DND-41 (cell line): ENCODE data around the gene RGP1.
A peak's percentile ranks its signal among the peaks of the same experiment; 100 is the strongest.

ENCODE experiments used
- ATAC-seq: fragments of 200-7000 bp; cut with Tn5 transposase; 3 replicates; pipeline ENCODE4 v1.9.1; 2021; ENCODE audit warnings: low read depth; ENCODE audit not compliant: insufficient read depth
- DNase-seq: peaks from one replicate; pipeline ENCODE4 v3.0.0-alpha.2; 2020
- H2AFZ ChIP-seq: 2 replicates; pipeline ENCODE4 v1.6.0; 2012; ENCODE audit warnings: low read depth, low read length
- H3K27ac ChIP-seq: 2 replicates; pipeline ENCODE4 v1.5.1; 2012; ENCODE audit warnings: low read length, inconsistent platforms
- H3K27me3 ChIP-seq: fragments of 200-600 bp; sonication (generic); 2 replicates; pipeline ENCODE4 v1.6.0; 2012; ENCODE audit warnings: low read length, mild to moderate bottlenecking, inconsistent platforms; ENCODE audit not compliant: insufficient read depth, poor library complexity
- H3K36me3 ChIP-seq: 2 replicates; pipeline ENCODE4 v1.5.1; 2012; ENCODE audit warnings: low read length, inconsistent platforms; ENCODE audit not compliant: insufficient read depth
- H3K4me1 ChIP-seq: 2 replicates; pipeline ENCODE4 v1.5.1; 2012; ENCODE audit warnings: mild to moderate bottlenecking, low read length; ENCODE audit not compliant: insufficient read depth
- H3K4me2 ChIP-seq: 2 replicates; pipeline ENCODE4 v1.6.0; 2012; ENCODE audit warnings: mild to moderate bottlenecking, moderate library complexity, low read length, inconsistent platforms; ENCODE audit not compliant: insufficient read depth
- H3K4me3 ChIP-seq, 2 experiments: fragments of 200-600 bp in 1 of 2; shearing (Covaris generic) in 1 of 2; 2 replicates each; pipeline ENCODE4 v1.5.1; 2012 to 2016; ENCODE audit warnings: inconsistent platforms in 2 of 2, low read length in 2 of 2, mild to moderate bottlenecking in 2 of 2, low read depth in 1 of 2, moderate library complexity in 1 of 2
- H3K79me2 ChIP-seq: 2 replicates; pipeline ENCODE4 v1.6.0; 2012; ENCODE audit warnings: low read length, inconsistent platforms; ENCODE audit not compliant: insufficient read depth
- H3K9ac ChIP-seq: 2 replicates; pipeline ENCODE4 v1.6.0; 2012; ENCODE audit warnings: low read depth, mild to moderate bottlenecking, inconsistent platforms, low read length, moderate library complexity
- H3K9me3 ChIP-seq: 2 replicates; pipeline ENCODE4 v1.5.1; 2012; ENCODE audit warnings: low read length, moderate library complexity, mild to moderate bottlenecking, inconsistent platforms; ENCODE audit not compliant: insufficient read depth, severe bottlenecking
- H4K20me1 ChIP-seq: 2 replicates; pipeline ENCODE4 v1.6.0; 2012; ENCODE audit warnings: low read length; ENCODE audit not compliant: insufficient read depth
- CTCF ChIP-seq: IDR thresholded peaks from 2 replicates; pipeline ENCODE4 v1.5.1; 2012; ENCODE audit warnings: borderline replicate concordance, low read length, moderate library complexity, mild to moderate bottlenecking; ENCODE audit not compliant: poor library complexity, severe bottlenecking; ENCODE audit errors: extremely low read depth
- EZH2 ChIP-seq: IDR thresholded peaks from 3 replicates; pipeline ENCODE4 v1.6.1; 2012; ENCODE audit warnings: borderline replicate concordance, low read depth, mild to moderate bottlenecking, moderate library complexity, low read length, inconsistent platforms; ENCODE audit not compliant: severe bottlenecking

Gene RGP1

GRCh38 chr9:35757892-35758275 is 8.8 kb downstream of the RGP1 start:
- ATAC-seq, result no peak
- Histone ChIP-seq H3K36me3 (peaks cover 7% of the 10 kb centered on the region), H3K79me2 (peaks cover 53% of the 10 kb centered on the region), H3K9me3 (no peaks in the 10 kb centered on the region), H2AFZ (no peak overlapping the region), H4K20me1 (peaks cover 4% of the 10 kb centered on the region; the same call in 1 of the 2 replicates), H3K27me3 (no peaks in the 10 kb centered on the region), H3K4me3 (peak overlapping the region; percentile 69 to 76; a peak in 2 of 4 replicates), H3K4me1 (peaks cover 34% of the 10 kb centered on the region), H3K27ac (no peak overlapping the region; the same call in 1 of the 2 replicates), H3K4me2 (peak overlapping the region; percentile 94), H3K9ac (peak overlapping the region; percentile 83)
- no peak for DNase-seq
- TF ChIP-seq EZH2 (no peak), CTCF (no peak)

- H3K79me2 ChIP-seq, result peaks cover 58% of the 10 kb centered on the region
- no peak overlapping the region for H2AFZ ChIP-seq
- H3K27me3 ChIP-seq, result no peaks in the 10 kb centered on the region
- H3K36me3 ChIP-seq, result peaks cover 3% of the 10 kb centered on the region; the same call in 1 of the 2 replicates
- H3K9me3 ChIP-seq, result no peaks in the 10 kb centered on the region
- peaks cover 4% of the 10 kb centered on the region; the same call in 1 of the 2 replicates for H4K20me1 ChIP-seq
- no peak for DNase-seq
- TF ChIP-seq CTCF (no peak), EZH2 (no peak)
- no peak overlapping the region for H3K9ac ChIP-seq
- peaks cover 34% of the 10 kb centered on the region for H3K4me1 ChIP-seq
- no peak overlapping the region; the same call in 1 of the 2 replicates for H3K27ac ChIP-seq
- H3K4me2 ChIP-seq, result no peak overlapping the region
- no peak for ATAC-seq
- H3K4me3 ChIP-seq, result no peak overlapping the region
These were observed 9.5 kb downstream of the RGP1 start for GRCh38 chr9:35758475-35759050.

- Histone ChIP-seq H3K4me1 (peaks cover 34% of the 10 kb centered on the region), H3K27me3 (no peaks in the 10 kb centered on the region), H3K36me3 (peaks cover 3% of the 10 kb centered on the region; the same call in 1 of the 2 replicates), H3K4me2 (no peak overlapping the region), H3K4me3 (no peak overlapping the region), H3K9me3 (no peaks in the 10 kb centered on the region), H3K79me2 (peaks cover 62% of the 10 kb centered on the region), H2AFZ (no peak overlapping the region), H4K20me1 (peaks cover 4% of the 10 kb centered on the region; the same call in 1 of the 2 replicates), H3K27ac (no peak overlapping the region), H3K9ac (no peak overlapping the region)
- ATAC-seq, result no peak
- no peak for DNase-seq
- no peak for TF ChIP-seq EZH2
- TF ChIP-seq CTCF, result no peak
These were observed 10.7 kb downstream of the RGP1 start for GRCh38 chr9:35759795-35760194.
